Measurements from ENCODE around the gene ERC1.

GRCh38 chr12:1428671-1429070 is 437.6 kb downstream of the ERC1 start:
- no peak for TF ChIP-seq EZH2 (IDR thresholded peaks at IDR 0.05)
- TF ChIP-seq POLR2AphosphoS5 (IDR thresholded peaks at IDR 0.05; ENCODE audit: borderline replicate concordance, low read depth, low read length) = no peak
